ENCODE results near the gene DNTTIP2. TPM values are rescaled to one million over a fixed set of nuclear protein-coding genes. Genes with fewer than 3 reads are reported as not detected.
A peak's percentile ranks its signal among the peaks of the same experiment; 100 is the strongest.
"Not testable (repeated sequence)": the region's sequence is repeated elsewhere in the genome, so short reads cannot be mapped to it uniquely, and the experiment has no call there.

DNTTIP2 gene
- total RNA-seq, 1 donor: 40.2 TPM

DNA sequence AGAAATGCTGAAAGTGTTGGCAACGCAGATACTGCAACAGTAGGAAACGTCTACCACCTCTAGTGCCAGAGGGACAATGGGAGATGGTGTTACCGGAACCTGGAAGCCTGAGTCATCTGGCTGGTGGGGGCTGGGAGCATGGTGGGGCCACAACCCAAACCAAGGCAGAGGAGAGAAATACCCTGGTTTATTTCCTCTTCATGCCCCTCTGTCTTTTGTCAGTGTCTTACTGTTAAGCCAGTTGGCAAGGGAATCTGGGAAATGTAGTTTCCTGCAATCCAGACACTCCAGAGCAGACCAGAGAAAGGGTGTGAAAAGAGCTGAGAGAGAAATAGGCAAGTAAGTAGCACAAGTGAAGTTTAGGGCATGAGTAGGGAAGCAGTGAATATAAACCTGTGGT lies 14.8 kb downstream of the DNTTIP2 start:
- H3K4me3 ChIP-seq (ENCODE audit: low read depth, low read length): no peak overlapping the region
- TF ChIP-seq, protein P1, sequence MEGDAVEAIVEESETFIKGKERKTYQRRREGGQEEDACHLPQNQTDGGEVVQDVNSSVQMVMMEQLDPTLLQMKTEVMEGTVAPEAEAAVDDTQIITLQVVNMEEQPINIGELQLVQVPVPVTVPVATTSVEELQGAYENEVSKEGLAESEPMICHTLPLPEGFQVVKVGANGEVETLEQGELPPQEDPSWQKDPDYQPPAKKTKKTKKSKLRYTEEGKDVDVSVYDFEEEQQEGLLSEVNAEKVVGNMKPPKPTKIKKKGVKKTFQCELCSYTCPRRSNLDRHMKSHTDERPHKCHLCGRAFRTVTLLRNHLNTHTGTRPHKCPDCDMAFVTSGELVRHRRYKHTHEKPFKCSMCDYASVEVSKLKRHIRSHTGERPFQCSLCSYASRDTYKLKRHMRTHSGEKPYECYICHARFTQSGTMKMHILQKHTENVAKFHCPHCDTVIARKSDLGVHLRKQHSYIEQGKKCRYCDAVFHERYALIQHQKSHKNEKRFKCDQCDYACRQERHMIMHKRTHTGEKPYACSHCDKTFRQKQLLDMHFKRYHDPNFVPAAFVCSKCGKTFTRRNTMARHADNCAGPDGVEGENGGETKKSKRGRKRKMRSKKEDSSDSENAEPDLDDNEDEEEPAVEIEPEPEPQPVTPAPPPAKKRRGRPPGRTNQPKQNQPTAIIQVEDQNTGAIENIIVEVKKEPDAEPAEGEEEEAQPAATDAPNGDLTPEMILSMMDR (IDR thresholded peaks at IDR 0.05; ENCODE audit: insufficient read depth, low read length): no peak
- no peak for DNase-seq (ENCODE audit: low read depth)

DNA sequence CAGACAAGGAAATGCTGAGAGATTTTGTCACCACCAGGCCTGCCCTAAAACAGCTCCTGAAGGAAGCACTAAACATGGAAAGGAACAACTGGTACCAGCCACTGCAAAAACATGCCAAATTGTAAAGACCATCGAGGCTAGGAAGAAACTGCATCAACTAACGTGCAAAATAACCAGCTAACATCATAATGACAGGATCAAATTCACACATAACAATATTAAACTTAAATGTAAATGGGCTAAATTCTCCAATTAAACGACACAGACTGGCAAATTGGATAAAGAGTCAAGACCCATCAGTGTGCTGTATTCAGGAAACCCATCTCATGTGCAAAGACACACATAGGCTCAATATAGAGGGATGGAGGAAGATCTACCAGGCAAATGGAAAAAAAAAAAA lies 21.4 kb downstream of the DNTTIP2 start:
- DNase-seq (ENCODE audit: low read depth); H3K4me3 ChIP-seq (ENCODE audit: low read depth, low read length): not testable (repeated sequence)

DNA sequence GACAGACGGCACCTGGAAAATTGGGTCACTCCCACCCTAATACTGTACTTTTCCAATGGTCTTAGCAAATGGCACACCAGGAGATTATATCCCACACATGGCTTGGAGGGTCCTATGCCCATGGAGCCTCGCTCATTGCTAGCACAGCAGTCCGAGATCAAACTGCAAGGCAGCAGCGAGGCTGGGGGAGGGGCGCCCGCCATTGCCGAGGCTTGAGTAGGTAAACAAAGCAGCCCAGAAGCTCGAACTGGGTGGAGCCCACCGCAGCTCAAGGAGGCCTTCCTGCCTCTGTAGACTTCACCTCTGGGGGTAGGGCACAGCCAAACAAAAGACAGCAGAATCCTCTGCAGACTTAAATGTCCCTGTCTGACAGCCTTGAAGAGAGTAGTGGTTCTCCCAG lies 23.0 kb downstream of the DNTTIP2 start:
- not testable (repeated sequence) for H3K4me3 ChIP-seq (ENCODE audit: low read depth, low read length); DNase-seq (ENCODE audit: low read depth)

DNA sequence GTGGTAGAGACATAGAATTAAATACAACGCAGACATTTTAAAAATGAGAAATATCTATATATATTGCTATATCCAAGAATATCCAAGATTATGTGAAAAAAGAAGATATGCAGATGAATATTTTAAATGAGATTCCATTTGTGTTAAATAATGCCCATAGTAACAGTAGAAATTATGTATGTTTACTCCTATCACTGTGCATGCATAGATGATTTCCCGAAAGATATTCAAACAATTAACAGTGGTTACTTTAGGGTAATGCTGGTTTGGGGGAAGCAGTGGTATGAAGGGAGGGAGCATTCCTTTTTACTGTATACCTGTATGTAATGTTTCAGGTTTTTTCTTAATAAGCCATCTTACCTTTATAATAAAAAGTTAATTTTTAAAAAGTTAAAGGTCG lies 25.1 kb downstream of the DNTTIP2 start:
- TF ChIP-seq, protein P1 (IDR thresholded peaks at IDR 0.05; ENCODE audit: insufficient read depth, low read length): no peak
- DNase-seq (ENCODE audit: low read depth): no peak
- H3K4me3 ChIP-seq (ENCODE audit: low read depth, low read length): no peak overlapping the region

DNA sequence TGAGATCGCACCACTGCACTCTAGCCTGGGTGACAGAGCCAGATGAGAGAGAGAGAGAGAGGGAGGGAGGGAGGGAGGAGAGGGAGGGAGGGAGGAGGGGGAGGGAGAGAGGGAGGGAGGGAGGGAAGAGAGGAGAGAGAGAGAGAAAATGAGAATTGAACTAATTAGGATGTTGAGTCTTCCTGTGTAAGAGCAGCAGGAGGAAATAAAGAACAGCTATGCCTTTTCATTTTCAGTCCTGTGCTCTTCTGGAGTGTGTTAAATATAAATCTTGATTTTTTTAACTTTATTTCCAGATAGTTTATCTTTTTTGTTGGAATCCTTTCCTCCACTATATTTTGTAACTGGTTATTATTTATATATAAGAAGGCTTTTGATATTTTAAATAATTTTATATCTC lies 27.1 kb downstream of the DNTTIP2 start:
- TF ChIP-seq, protein P1 (IDR thresholded peaks at IDR 0.05; ENCODE audit: insufficient read depth, low read length): no peak
- H3K4me3 ChIP-seq (ENCODE audit: low read depth, low read length): no peak overlapping the region
- DNase-seq (ENCODE audit: low read depth): no peak

DNA sequence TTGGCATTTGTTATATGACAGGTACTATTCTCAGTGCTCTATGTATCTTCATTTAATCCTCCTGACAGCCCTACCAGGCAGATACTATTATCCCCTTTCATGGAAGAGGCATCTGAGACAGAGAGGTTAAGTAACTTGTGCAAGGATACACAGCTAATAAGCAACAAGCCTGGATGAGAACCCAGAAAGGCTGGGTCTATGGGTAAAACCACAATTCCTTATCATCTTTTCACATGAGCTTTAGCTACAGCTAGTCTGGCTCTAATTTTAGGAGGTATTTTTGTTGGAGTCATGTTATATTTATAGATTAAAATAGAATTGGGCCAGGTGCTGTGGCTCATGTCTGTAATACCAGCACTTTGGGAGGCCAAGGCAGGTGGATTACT lies 27.7 kb downstream of the DNTTIP2 start:
- no peak overlapping the region for H3K4me3 ChIP-seq (ENCODE audit: low read depth, low read length)
- peak; percentile 38 for DNase-seq (ENCODE audit: low read depth)
- TF ChIP-seq, protein P1 (IDR thresholded peaks at IDR 0.05; ENCODE audit: insufficient read depth, low read length): no peak

DNA sequence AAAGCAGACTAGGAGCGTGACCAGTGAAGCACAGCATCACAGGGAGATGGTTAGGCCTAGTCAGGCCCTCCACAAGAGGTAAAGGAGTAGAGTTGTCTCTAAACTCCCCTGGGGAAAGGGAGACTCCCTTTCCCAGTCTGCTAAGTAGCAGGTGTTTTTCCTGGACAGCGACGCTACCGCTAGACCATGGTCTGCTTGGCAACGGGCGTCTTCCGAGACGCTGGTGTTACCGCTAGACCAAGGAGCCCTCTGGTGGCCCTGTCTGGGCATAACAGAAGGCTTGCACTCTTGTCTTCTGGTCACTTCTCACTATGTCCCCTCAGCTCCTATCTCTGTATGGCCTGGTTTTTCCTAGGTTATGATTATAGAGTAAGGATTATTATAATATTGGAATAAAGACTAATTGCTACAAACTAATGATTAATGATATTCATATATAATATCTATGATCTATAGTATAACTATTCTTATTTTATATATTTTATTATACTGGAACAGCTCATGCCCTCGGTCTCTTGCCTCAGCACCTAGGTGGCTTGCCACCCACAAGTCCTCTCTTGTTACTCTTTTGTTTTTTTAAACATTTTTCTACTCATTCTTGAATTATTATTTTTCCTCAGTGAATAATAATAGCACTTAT lies 28.2 kb downstream of the DNTTIP2 start:
- peak; percentile 65 for DNase-seq (ENCODE audit: low read depth)
- TF ChIP-seq, protein P1 (IDR thresholded peaks at IDR 0.05; ENCODE audit: insufficient read depth, low read length): peak; percentile 53

DNA sequence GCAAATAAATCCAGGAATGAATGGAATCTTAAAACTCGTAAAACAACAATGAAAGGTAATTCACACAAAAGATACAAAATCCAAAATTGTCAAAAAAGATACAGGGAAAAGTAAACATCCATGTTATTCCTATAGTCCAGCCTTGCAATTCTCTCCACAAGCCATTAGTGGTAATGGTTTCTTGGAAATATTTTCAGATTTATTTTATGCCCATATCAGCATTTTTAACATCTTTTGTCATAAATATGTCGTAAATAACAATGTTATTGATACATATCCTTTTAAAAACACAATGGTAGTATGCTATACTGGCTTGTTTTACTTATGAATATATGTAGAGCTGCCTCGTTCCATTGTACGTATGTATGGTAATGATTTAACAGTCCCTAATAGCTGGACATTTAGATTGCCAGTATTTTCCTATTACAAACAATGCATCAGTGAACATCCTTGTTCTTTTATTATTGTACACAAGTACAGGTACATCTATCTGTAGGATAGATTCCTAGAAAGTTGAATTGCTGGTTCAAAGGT lies 30.6 kb downstream of the DNTTIP2 start:
- DNase-seq (ENCODE audit: low read depth): no peak
- H3K4me3 ChIP-seq (ENCODE audit: low read depth, low read length): peak overlapping the region; percentile 77
- TF ChIP-seq, protein P1 (IDR thresholded peaks at IDR 0.05; ENCODE audit: insufficient read depth, low read length): no peak

More for the DNA sequence above, 28.2 kb downstream of the DNTTIP2 start:
- H3K4me3 ChIP-seq (ENCODE audit: low read depth, low read length): not testable (repeated sequence)
